ENCODE measurements around the gene CEBPZOS. TPM values are rescaled to one million over a fixed set of nuclear protein-coding genes. Genes with fewer than 3 reads are reported as not detected.
A peak's percentile ranks its signal among the peaks of the same experiment; 100 is the strongest.

The CEBPZOS gene
- total RNA-seq, 1 experiment from 2014 or later: 61.8 TPM

DNA sequence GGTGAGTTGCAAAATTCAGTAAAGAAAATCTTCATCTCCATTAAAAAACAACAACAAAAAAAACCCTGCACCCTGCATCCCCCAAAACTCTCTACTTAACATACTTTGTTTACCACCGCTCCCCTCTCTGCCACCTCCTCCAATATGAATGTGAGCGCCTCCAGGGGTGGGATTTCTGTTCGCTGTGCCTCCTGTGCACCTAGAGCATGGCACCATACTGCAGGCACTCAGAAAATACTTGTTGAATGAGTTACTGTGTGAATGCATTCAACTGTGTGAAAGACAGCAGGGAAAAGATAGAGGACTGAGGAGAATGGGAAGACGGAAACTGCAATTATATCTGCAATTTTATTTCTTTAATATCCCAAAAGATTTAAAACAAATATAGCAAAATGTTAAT lies 30.6 kb downstream of the CEBPZOS start:
- BruUV-seq (replicated peaks): no TSS peak
- peaks cover 48% of the 10 kb centered on the region for H3K36me3 ChIP-seq (ENCODE audit: insufficient read depth, low read length, poor library complexity, severe bottlenecking)
- CTCF ChIA-PET: no interaction called here

DNA sequence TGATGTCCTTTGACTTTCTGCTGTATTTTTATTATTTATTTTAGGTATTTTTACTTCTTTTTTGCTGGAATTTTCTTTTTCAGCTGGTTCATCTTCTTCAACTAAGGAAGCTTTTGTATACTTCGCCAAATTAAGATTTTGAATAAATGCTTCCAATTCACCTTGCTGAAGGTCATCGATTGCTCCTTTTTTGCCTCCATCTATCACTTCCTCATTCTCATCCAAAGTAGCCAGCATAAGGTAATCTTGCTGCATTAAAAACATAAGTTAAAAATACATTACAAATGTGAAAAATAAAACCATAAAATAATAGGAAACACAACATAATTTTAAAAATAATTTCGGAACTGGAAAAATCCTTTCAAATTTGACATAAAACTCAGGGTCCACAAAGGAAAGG lies 32.5 kb downstream of the CEBPZOS start:
- BruUV-seq (replicated peaks): no TSS peak
- TF ChIP-seq EZH2 (IDR thresholded peaks at IDR 0.05; ENCODE audit: borderline replicate concordance, low read depth, low read length, poor library complexity, severe bottlenecking): no peak
- TF ChIP-seq CTCF (conservative IDR thresholded peaks at IDR 0.05; ENCODE audit: low read depth, low read length): no peak
- Histone ChIP-seq H3K4me1 (ENCODE audit: insufficient read depth, low read length, poor library complexity, severe bottlenecking) (peaks cover 14% of the 10 kb centered on the region), H3K36me3 (ENCODE audit: insufficient read depth, low read length, poor library complexity, severe bottlenecking) (peaks cover 31% of the 10 kb centered on the region), H3K27me3 (replicated peaks; ENCODE audit: insufficient read depth, low read depth, low read length, poor library complexity) (no peaks in the 10 kb centered on the region), H3K27ac (ENCODE audit: low read depth, low read length, poor library complexity, severe bottlenecking) (no peak overlapping the region), H3K4me3 (ENCODE audit: low read depth, low read length, poor library complexity, severe bottlenecking) (no peak overlapping the region), H3K9me3 (ENCODE audit: low read depth, low read length, poor library complexity, severe bottlenecking) (no peaks in the 10 kb centered on the region)
- intact Hi-C loops (cut with micrococcal nuclease; ENCODE audit: unreplicated experiment): no loop called here
- POLR2A ChIA-PET (ENCODE audit: low non-redundant PET): no interaction called here
- no peak for DNase-seq (ENCODE audit: low spot score)
- CTCF ChIA-PET: no interaction called here

More for the DNA sequence above, 30.6 kb downstream of the CEBPZOS start:
- TF ChIP-seq EZH2 (IDR thresholded peaks at IDR 0.05; ENCODE audit: borderline replicate concordance, low read depth, low read length, poor library complexity, severe bottlenecking): no peak
- TF ChIP-seq CTCF (conservative IDR thresholded peaks at IDR 0.05; ENCODE audit: low read depth, low read length): no peak
- no peak for DNase-seq (ENCODE audit: low spot score)
- POLR2A ChIA-PET (ENCODE audit: low non-redundant PET): no interaction called here
- Histone ChIP-seq H3K4me3 (ENCODE audit: low read depth, low read length, poor library complexity, severe bottlenecking) (no peak overlapping the region), H3K27me3 (replicated peaks; ENCODE audit: insufficient read depth, low read depth, low read length, poor library complexity) (no peaks in the 10 kb centered on the region), H3K4me1 (ENCODE audit: insufficient read depth, low read length, poor library complexity, severe bottlenecking) (peaks cover 5% of the 10 kb centered on the region), H3K9me3 (ENCODE audit: low read depth, low read length, poor library complexity, severe bottlenecking) (no peaks in the 10 kb centered on the region), H3K27ac (ENCODE audit: low read depth, low read length, poor library complexity, severe bottlenecking) (no peak overlapping the region)
- intact Hi-C loops (cut with micrococcal nuclease; ENCODE audit: unreplicated experiment): no loop called here

- Histone ChIP-seq H3K9me3 (ENCODE audit: low read depth, low read length, poor library complexity, severe bottlenecking) (no peaks in the 10 kb centered on the region), H3K27me3 (replicated peaks; ENCODE audit: insufficient read depth, low read depth, low read length, poor library complexity) (no peaks in the 10 kb centered on the region), H3K36me3 (ENCODE audit: insufficient read depth, low read length, poor library complexity, severe bottlenecking) (peaks cover 29% of the 10 kb centered on the region), H3K27ac (ENCODE audit: low read depth, low read length, poor library complexity, severe bottlenecking) (peak overlapping the region; percentile 90), H3K4me1 (ENCODE audit: insufficient read depth, low read length, poor library complexity, severe bottlenecking) (peaks cover 14% of the 10 kb centered on the region), H3K4me3 (ENCODE audit: low read depth, low read length, poor library complexity, severe bottlenecking) (peak overlapping the region; percentile 90)
- intact Hi-C loops (cut with micrococcal nuclease; ENCODE audit: unreplicated experiment): no loop called here
- DNase-seq (ENCODE audit: low spot score): peak; percentile 8
- TF ChIP-seq EZH2 (IDR thresholded peaks at IDR 0.05; ENCODE audit: borderline replicate concordance, low read depth, low read length, poor library complexity, severe bottlenecking) (no peak), CTCF (conservative IDR thresholded peaks at IDR 0.05; ENCODE audit: low read depth, low read length) (no peak)
- ChIA-PET POLR2A (ENCODE audit: low non-redundant PET) (no interaction called here), CTCF (no interaction called here)
- TSS peak; percentile 54 for BruUV-seq (replicated peaks)
Measured at GRCh38 chr2:37230581-37230980, 34.3 kb downstream of the CEBPZOS start.

Data from A673 (cell line).